Prostate gland (tissue), 2 donors: ENCODE data around the gene CEACAM3.
A peak's percentile ranks its signal among the peaks of the same experiment; 100 is the strongest.

ENCODE experiments used
- CTCF ChIP-seq, 4 experiments: fragments of 200-600 bp in 2 of 4; fragments of 450-650 bp in 2 of 4; sonication (generic) in 2 of 4; IDR thresholded peaks; 1 replicate in 3 of 4; 2 replicates in 1 of 4; pipeline ENCODE4 v1.5.1; 2016 to 2019; ENCODE audit warnings: antibody characterized with exemption in 4 of 4, mild to moderate bottlenecking in 2 of 4, moderate library complexity in 2 of 4
- POLR2AphosphoS5 ChIP-seq: sonication (generic); formaldehyde crosslinking; IDR thresholded peaks from one replicate; pipeline ENCODE4 v1.6.1; 2017; ENCODE audit warnings: antibody characterized with exemption

- TF ChIP-seq POLR2AphosphoS5 (peak; percentile 46), CTCF (IDR thresholded peaks at IDR 0.05) (peak in 3 of 4 experiments; percentile 80 to 85 (median 84))
These were observed 10.7 kb upstream of the CEACAM3 start for GRCh38 chr19:41785653-41786052.
